ENCODE measurements around the gene AADACL2.

DNA sequence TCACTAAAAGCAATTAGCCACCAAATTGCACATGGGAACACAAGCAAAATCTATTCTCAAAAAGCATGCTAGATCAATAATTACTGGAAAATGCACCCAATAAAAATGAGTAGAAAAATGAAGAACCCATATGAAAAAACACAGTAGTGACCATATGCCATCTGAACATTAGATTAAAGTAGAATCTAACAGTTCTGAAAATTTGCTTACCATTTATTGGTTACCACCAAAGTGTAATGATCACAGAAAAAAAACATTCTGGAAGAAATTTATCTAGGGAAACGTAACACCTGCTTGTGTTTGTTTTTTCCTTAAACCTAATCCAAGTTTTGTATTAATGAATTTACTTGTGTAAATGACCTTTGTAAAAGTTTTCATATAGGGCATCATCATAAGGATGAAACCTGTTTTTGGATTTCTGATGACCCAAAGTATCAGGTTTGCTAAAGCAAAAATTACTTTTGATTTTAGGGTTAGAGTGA, 42.6 kb downstream of the AADACL2 start:
- TF ChIP-seq POLR2A (IDR thresholded peaks at IDR 0.05): no peak
- TF ChIP-seq, protein P1, sequence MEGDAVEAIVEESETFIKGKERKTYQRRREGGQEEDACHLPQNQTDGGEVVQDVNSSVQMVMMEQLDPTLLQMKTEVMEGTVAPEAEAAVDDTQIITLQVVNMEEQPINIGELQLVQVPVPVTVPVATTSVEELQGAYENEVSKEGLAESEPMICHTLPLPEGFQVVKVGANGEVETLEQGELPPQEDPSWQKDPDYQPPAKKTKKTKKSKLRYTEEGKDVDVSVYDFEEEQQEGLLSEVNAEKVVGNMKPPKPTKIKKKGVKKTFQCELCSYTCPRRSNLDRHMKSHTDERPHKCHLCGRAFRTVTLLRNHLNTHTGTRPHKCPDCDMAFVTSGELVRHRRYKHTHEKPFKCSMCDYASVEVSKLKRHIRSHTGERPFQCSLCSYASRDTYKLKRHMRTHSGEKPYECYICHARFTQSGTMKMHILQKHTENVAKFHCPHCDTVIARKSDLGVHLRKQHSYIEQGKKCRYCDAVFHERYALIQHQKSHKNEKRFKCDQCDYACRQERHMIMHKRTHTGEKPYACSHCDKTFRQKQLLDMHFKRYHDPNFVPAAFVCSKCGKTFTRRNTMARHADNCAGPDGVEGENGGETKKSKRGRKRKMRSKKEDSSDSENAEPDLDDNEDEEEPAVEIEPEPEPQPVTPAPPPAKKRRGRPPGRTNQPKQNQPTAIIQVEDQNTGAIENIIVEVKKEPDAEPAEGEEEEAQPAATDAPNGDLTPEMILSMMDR (IDR thresholded peaks at IDR 0.05): no peak

Measured in body of pancreas (tissue), 4 donors.